CD4-positive, CD25-positive, alpha-beta regulatory T cell (primary cell): ENCODE results near the gene NEK10. TPM values are rescaled to one million over a fixed set of nuclear protein-coding genes. Genes with fewer than 3 reads are reported as not detected.

Experiments
- ATAC-seq, 2 donors: fragments of 150-1000 bp; cut with Tn5 transposase; one replicate each; pipeline ENCODE4 v1.10.0; 2021; ENCODE audit warnings: low read depth in 2 of 2, moderate number of reproducible peaks in 2 of 2, moderate library complexity in 1 of 2
- DNase-seq, 3 donors: peaks; one replicate each; pipeline versions ENCODE4 v3.0.0 to v3.0.0-alpha.2; 2012 to 2022; ENCODE audit warnings: mixed read lengths in 1 of 3
- H3K27ac ChIP-seq: one replicate; pipeline ENCODE4 v1.7.0; 2013; ENCODE audit warnings: mild to moderate bottlenecking, low read length; ENCODE audit not compliant: insufficient read depth, poor library complexity, severe bottlenecking
- H3K27me3 ChIP-seq: one replicate; pipeline ENCODE4 v1.7.0; 2013; ENCODE audit warnings: low read length; ENCODE audit not compliant: control insufficient read depth, insufficient read depth
- H3K36me3 ChIP-seq: one replicate; pipeline ENCODE4 v1.7.0; 2013; ENCODE audit warnings: mild to moderate bottlenecking, low read length, moderate library complexity; ENCODE audit not compliant: control insufficient read depth, insufficient read depth
- H3K4me1 ChIP-seq: 2 replicates; pipeline ENCODE4 v1.7.0; 2013; ENCODE audit warnings: mild to moderate bottlenecking, low read length; ENCODE audit not compliant: insufficient read depth, control insufficient read depth, poor library complexity, severe bottlenecking
- H3K4me3 ChIP-seq: one replicate; pipeline ENCODE4 v1.7.0; 2013; ENCODE audit warnings: low read depth, mild to moderate bottlenecking, low read length, moderate library complexity
- H3K9me3 ChIP-seq, 2 experiments: 1 replicate in 1 of 2; 2 replicates in 1 of 2; pipeline ENCODE4 v1.7.0; 2013; ENCODE audit warnings: low read length in 2 of 2, mild to moderate bottlenecking in 1 of 2, moderate library complexity in 1 of 2; ENCODE audit not compliant: control insufficient read depth in 2 of 2
- H3K27ac Mint-ChIP-seq, 3 donors: one replicate each; pipeline ENCODE4 v1.8.0; 2020 to 2022; ENCODE audit warnings: mild to moderate bottlenecking in 3 of 3, mixed read lengths in 3 of 3, moderate library complexity in 2 of 3
- H3K27me3 Mint-ChIP-seq: one replicate; pipeline ENCODE4 v1.8.0; 2022; ENCODE audit warnings: mild to moderate bottlenecking, mixed read lengths
- H3K36me3 Mint-ChIP-seq: one replicate; pipeline ENCODE4 v1.8.0; 2020; ENCODE audit warnings: mixed read lengths
- H3K4me1 Mint-ChIP-seq, 4 donors: one replicate each; pipeline ENCODE4 v1.8.0; 2020 to 2022; ENCODE audit warnings: mixed read lengths in 4 of 4, mild to moderate bottlenecking in 1 of 4
- H3K4me3 Mint-ChIP-seq, 4 donors: one replicate each; pipeline ENCODE4 v1.8.0; 2020 to 2022; ENCODE audit warnings: mild to moderate bottlenecking in 4 of 4, mixed read lengths in 4 of 4, moderate library complexity in 3 of 4
- H3K9me3 Mint-ChIP-seq, 7 donors: one replicate each; pipeline ENCODE4 v1.8.0; 2020 to 2022; ENCODE audit warnings: mixed read lengths in 7 of 7, mild to moderate bottlenecking in 3 of 7, moderate library complexity in 2 of 7
- polyA plus RNA-seq, 4 donors: library from polyadenylated mRNA; unstranded; fragments of 300-500 nt; fragmentation: Illumina TruSeq; gene quantifications; one replicate each; pipeline ENCODE4 v1.2.3, GENCODE V29; 2021
- total RNA-seq: library from RNA; stranded (reverse); gene quantifications from one replicate; pipeline ENCODE4 v1.2.3, GENCODE V29; 2022

NEK10 gene
- total and polyA plus RNA-seq, 5 donors from 2014 or later: 0.54 to 3.9 TPM; not detected in 3

DNA sequence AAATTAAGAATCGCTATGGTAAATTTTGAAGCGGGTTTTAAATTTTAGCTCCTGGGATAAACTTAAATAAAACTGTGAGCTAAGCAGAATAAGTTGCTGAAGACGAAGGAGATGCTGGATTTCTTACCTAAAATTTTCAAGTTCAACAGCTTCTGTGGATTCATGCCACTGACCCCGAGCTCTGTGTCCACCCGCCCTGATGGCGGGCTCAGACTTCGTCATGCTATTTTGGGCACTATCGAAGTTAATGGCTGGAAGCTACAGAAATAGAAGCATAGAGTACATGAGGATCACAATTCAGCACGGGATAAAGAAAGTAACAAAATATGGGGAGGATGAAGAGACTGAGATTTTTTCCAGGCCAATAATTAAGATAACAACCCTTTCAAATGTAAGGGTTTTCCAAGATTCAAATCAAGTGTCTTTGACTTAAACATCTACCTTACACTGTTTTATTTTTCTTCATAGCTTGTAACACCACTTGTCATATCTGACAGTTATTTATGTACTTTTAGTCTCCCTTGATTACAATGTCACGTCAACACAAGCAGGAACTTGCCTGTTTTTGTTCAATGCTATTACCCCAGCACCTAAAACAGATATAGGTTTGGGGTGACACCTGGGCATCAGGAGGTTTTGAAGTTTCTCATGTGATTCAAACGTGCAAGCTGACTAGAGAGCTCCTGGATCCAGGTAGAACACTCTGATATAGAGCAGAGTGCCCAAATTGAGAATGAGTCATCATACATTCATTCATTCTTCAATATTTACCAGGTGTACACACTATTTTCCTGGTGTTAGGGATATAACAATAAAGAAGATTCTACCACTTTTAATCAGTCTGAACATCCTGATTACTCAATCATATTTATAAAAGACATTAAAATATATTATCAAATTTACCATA is 23.0 kb downstream of the NEK10 start:
- H3K9me3 Mint-ChIP-seq: no peaks in the 10 kb centered on the region
- no peaks in the 10 kb centered on the region for H3K36me3 Mint-ChIP-seq
- H3K4me3 Mint-ChIP-seq: no peak overlapping the region
- no peaks in the 10 kb centered on the region for H3K27me3 Mint-ChIP-seq
- Histone ChIP-seq H3K36me3 (no peaks in the 10 kb centered on the region), H3K27ac (no peak overlapping the region), H3K4me3 (no peak overlapping the region), H3K9me3 (no peaks in the 10 kb centered on the region), H3K27me3 (no peaks in the 10 kb centered on the region), H3K4me1 (peaks cover 13% of the 10 kb centered on the region)
- DNase-seq (no peak), ATAC-seq (no peak)
- H3K4me1 Mint-ChIP-seq: peaks cover 8 to 51% (median 22%) of the 10 kb centered on the region in 4 donors
- H3K27ac Mint-ChIP-seq: peak overlapping the region in 1 of 3 donors; percentile 67

DNA sequence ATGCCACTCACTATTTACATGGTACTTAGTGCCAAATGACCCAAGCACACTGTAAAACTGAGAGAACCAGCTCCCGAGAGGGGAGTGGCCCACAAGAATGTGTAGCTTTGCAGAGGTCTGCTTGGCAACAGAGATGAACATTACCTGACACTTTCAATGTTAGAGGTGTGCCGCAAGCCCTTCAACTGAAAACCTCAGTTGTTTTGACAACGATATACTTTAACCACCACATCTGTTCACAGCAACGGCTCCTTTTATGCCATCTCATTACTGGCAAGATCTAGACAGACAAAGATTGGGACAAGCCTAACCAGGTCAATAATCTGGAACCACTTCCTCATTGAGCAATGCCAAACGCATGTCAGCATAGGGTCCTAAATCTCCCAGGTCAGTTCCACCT is 23.7 kb downstream of the NEK10 start:
- Histone ChIP-seq H3K36me3 (no peaks in the 10 kb centered on the region), H3K27me3 (no peaks in the 10 kb centered on the region), H3K4me3 (no peak overlapping the region), H3K27ac (no peak overlapping the region), H3K4me1 (peaks cover 13% of the 10 kb centered on the region), H3K9me3 (no peaks in the 10 kb centered on the region)
- peaks cover 11 to 52% (median 26%) of the 10 kb centered on the region in 4 donors for H3K4me1 Mint-ChIP-seq
- ATAC-seq (peak; percentile 50 to 69), DNase-seq (peak; percentile 6 to 64 (median 53))
- H3K36me3 Mint-ChIP-seq: no peaks in the 10 kb centered on the region
- H3K4me3 Mint-ChIP-seq: peak overlapping the region in 3 of 4 donors; percentile 11 to 48 (median 30)
- no peaks in the 10 kb centered on the region for H3K27me3 Mint-ChIP-seq
- no peaks in the 10 kb centered on the region for H3K9me3 Mint-ChIP-seq
- peak overlapping the region in 1 of 3 donors; percentile 67 for H3K27ac Mint-ChIP-seq

DNA sequence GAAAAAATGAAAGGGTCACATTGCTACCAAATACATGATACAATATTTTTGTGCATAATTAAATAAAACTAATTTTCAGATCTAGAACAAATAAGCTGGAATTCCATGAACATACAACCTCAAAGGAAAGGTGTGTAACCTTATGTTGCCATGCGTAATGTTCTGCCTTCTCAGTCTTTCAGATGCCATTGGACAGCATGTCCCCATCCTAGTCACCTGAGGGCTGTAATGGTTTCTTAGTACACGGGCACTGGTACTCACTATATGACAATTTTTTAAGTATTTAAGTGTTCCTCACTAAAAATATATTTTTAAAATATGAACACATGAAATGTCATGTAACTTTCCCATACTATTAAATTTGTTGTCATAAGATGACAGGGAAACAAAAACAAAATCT is 24.1 kb downstream of the NEK10 start:
- Mint-ChIP-seq H3K4me1 (peaks cover 12 to 52% (median 26%) of the 10 kb centered on the region in 4 donors), H3K27ac (peak overlapping the region in 1 of 3 donors; percentile 67), H3K36me3 (no peaks in the 10 kb centered on the region), H3K27me3 (no peaks in the 10 kb centered on the region), H3K9me3 (no peaks in the 10 kb centered on the region), H3K4me3 (peak overlapping the region in 1 of 4 donors; percentile 11)
- Histone ChIP-seq H3K4me1 (peaks cover 13% of the 10 kb centered on the region), H3K27me3 (no peaks in the 10 kb centered on the region), H3K36me3 (no peaks in the 10 kb centered on the region), H3K4me3 (no peak overlapping the region), H3K27ac (no peak overlapping the region), H3K9me3 (no peaks in the 10 kb centered on the region)
- ATAC-seq (no peak), DNase-seq (no peak)

DNA sequence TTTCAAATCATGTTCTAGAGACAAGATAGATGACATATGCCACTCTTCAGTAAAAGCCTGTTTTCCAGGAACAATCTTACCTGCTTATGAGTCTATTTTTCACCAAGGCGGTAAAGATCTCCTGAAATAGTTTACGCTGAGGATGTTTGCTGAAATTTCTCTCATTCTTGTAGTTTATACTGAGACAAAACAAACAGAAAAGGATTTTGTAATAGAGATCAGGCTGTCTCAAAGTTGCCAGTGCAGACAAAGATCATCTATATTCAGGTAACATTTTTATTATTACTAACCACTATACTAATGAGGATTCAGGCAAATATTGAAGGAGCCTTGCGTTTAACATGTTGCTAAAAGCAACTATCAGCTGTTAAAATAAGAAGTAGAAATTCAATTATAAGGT is 25.0 kb downstream of the NEK10 start:
- DNase-seq (no peak), ATAC-seq (no peak)
- H3K27ac Mint-ChIP-seq: peak overlapping the region in 1 of 3 donors; percentile 9

DNA sequence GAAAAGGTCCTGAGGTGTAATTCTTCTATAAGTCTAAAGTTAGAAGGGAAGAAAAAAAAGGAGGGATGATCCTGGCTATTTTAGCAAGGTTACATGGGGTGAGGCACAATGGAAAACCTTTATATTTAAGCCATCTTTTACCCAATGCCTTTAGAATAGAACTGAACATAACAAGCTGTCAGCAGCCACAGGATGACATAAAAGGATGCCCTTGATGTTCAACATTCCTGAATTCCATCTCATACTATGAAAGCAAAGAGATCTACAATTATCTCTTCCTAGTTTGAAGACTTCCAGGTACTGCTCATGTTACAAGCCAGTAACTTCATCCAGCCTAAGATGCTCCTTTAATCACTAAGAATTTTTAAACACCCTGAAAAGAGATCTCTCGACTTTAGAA is 26.9 kb downstream of the NEK10 start:
- Histone ChIP-seq H3K27ac (no peak overlapping the region), H3K36me3 (no peaks in the 10 kb centered on the region), H3K4me1 (peaks cover 13% of the 10 kb centered on the region), H3K4me3 (no peak overlapping the region), H3K9me3 (no peaks in the 10 kb centered on the region), H3K27me3 (no peaks in the 10 kb centered on the region)
- H3K9me3 Mint-ChIP-seq: peaks cover 0 to 4% (median 3%) of the 10 kb centered on the region in 7 donors
- H3K36me3 Mint-ChIP-seq: no peaks in the 10 kb centered on the region
- ATAC-seq: no peak
- DNase-seq: no peak
- no peak overlapping the region for H3K4me3 Mint-ChIP-seq
- peak overlapping the region in 1 of 3 donors; percentile 9 for H3K27ac Mint-ChIP-seq
- H3K4me1 Mint-ChIP-seq: peaks cover 6 to 35% (median 16%) of the 10 kb centered on the region in 4 donors
- no peaks in the 10 kb centered on the region for H3K27me3 Mint-ChIP-seq

More for the DNA sequence above, 25.0 kb downstream of the NEK10 start:
- Histone ChIP-seq H3K4me3 (no peak overlapping the region), H3K4me1 (peaks cover 13% of the 10 kb centered on the region), H3K9me3 (no peaks in the 10 kb centered on the region), H3K27ac (no peak overlapping the region), H3K36me3 (no peaks in the 10 kb centered on the region), H3K27me3 (no peaks in the 10 kb centered on the region)
- Mint-ChIP-seq H3K4me1 (peaks cover 12 to 46% (median 17%) of the 10 kb centered on the region in 4 donors), H3K36me3 (no peaks in the 10 kb centered on the region), H3K9me3 (no peaks in the 10 kb centered on the region), H3K4me3 (no peak overlapping the region), H3K27me3 (no peaks in the 10 kb centered on the region)

DNA sequence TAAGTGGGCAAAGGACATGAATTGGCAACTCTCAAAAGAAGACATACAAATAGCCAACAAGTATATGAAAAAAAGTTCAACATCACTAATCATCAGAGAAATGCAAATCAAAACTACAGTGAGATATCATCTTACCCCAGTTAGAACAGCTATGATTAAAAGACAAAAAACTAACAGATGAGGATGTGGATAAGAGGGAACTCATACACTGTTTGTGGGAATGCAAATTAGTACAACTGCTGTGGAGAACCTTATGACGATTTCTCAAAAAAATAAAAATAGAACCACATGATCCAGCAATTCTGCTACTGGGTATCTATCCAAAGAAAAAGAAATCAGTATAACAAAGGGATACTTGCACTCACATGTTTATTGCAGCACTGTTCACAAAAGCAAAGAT is 28.6 kb downstream of the NEK10 start:
- no peak for ATAC-seq
- peak in 2 of 3 donors; percentile 38 to 57 for DNase-seq
- Mint-ChIP-seq H3K4me3 (peak overlapping the region in 1 of 4 donors; percentile 42), H3K27ac (peak overlapping the region in 1 of 3 donors; percentile 56), H3K36me3 (no peaks in the 10 kb centered on the region), H3K9me3 (peaks cover 0 to 7% (median 4%) of the 10 kb centered on the region in 7 donors), H3K27me3 (no peaks in the 10 kb centered on the region), H3K4me1 (peaks cover 6 to 25% (median 14%) of the 10 kb centered on the region in 4 donors)
- Histone ChIP-seq H3K4me3 (no peak overlapping the region), H3K27me3 (no peaks in the 10 kb centered on the region), H3K4me1 (peaks cover 6% of the 10 kb centered on the region), H3K9me3 (no peaks in the 10 kb centered on the region), H3K27ac (no peak overlapping the region), H3K36me3 (no peaks in the 10 kb centered on the region)

DNA sequence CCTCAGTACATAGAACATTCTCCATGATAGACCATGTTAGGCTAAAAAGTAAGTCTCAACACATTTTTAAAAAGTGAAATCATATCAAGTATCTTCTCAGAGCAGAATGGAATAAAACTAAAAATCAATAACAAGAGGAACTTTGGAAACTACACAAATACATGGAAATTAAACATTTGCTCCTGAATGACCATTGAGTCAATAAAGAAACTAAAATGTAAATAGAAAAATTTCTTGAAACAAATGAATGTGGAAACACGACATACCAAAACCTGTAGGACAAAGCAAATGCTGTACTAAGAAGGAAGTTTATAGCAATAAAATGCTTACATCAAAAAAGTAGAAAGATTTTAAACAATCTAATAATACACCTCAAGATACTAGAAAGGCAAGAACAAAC is 33.6 kb downstream of the NEK10 start:
- Histone ChIP-seq H3K36me3 (no peaks in the 10 kb centered on the region), H3K27me3 (no peaks in the 10 kb centered on the region), H3K27ac (no peak overlapping the region), H3K4me1 (no peaks in the 10 kb centered on the region), H3K4me3 (no peak overlapping the region), H3K9me3 (no peaks in the 10 kb centered on the region)
- ATAC-seq (no peak), DNase-seq (no peak)
- H3K9me3 Mint-ChIP-seq: peaks cover 0 to 10% (median 4%) of the 10 kb centered on the region in 7 donors
- peaks cover 2 to 7% (median 4%) of the 10 kb centered on the region in 4 donors for H3K4me1 Mint-ChIP-seq
- peaks cover 7% of the 10 kb centered on the region for H3K27me3 Mint-ChIP-seq
- H3K4me3 Mint-ChIP-seq: no peak overlapping the region
- peaks cover 8% of the 10 kb centered on the region for H3K36me3 Mint-ChIP-seq
- no peak overlapping the region for H3K27ac Mint-ChIP-seq
